ENCODE measurements around the gene RPL4. TPM values are rescaled to one million over a fixed set of nuclear protein-coding genes. Genes with fewer than 3 reads are reported as not detected.

Gene RPL4
- total and polyA plus RNA-seq, 2 of the 8 experiments (the other 6 are each of a cell fraction or from before 2014, with no cell fraction given): 3,950 to 3,973 TPM

- TF ChIP-seq FOSL1 (IDR thresholded peaks at IDR 0.05; ENCODE audit: insufficient read depth, low read depth, low read length) (no peak), TCF12 (IDR thresholded peaks at IDR 0.05; ENCODE audit: low read depth, low read length) (no peak), JUN (IDR thresholded peaks at IDR 0.05; ENCODE audit: low read depth, low read length) (no peak)
Observed at GRCh38 chr15:66515901-66516322, 11.3 kb upstream of the RPL4 start (continued).
